ENCODE data around the gene ST7L. TPM values are rescaled to one million over a fixed set of nuclear protein-coding genes. Genes with fewer than 3 reads are reported as not detected.

ST7L gene
- total and polyA plus RNA-seq, 12 donors = 14.0 to 37.2 (median 22.7) TPM

- no peak for DNase-seq
- Histone ChIP-seq H3K27me3 (no peaks in the 10 kb centered on the region), H3K4me1 (replicated peaks in 1 of 2) (no peaks in the 10 kb centered on the region), H3K9me3 (replicated peaks in 1 of 3) (no peaks in the 10 kb centered on the region), H3K4me3 (no peak overlapping the region), H3K27ac (no peak overlapping the region), H3K36me3 (replicated peaks in 1 of 2) (no peaks in the 10 kb centered on the region)
- 70 to 89% (median 80%) methylated on average over 2 of the region's 2 CpGs for WGBS, 4 donors
- intact Hi-C loops (cut with DNase I) = no loop called here
- TF ChIP-seq POLR2A (IDR thresholded peaks at IDR 0.05) = no peak
- no peak for TF ChIP-seq CTCF (IDR thresholded peaks at IDR 0.05)
Measured at GRCh38 chr1:112518186-112518585, 100.8 kb downstream of the ST7L start.

- H3K27me3 ChIP-seq = no peaks in the 10 kb centered on the region
- TF ChIP-seq CTCF (IDR thresholded peaks at IDR 0.05) = no peak
- TF ChIP-seq POLR2A (IDR thresholded peaks at IDR 0.05) = no peak
- H3K9me3 ChIP-seq (replicated peaks in 1 of 3) = no peaks in the 10 kb centered on the region
- no peaks in the 10 kb centered on the region for H3K36me3 ChIP-seq (replicated peaks in 1 of 2)
- 73 to 79% (median 77%) methylated on average over 2 of the region's 2 CpGs for WGBS, 4 donors
- H3K4me3 ChIP-seq = no peak overlapping the region
- no peak overlapping the region for H3K27ac ChIP-seq
- no peak for DNase-seq
- intact Hi-C loops (cut with DNase I) = no loop called here
- no peaks in the 10 kb centered on the region for H3K4me1 ChIP-seq (replicated peaks in 1 of 2)
Measured at GRCh38 chr1:112517646-112518045, 101.3 kb downstream of the ST7L start.

GRCh38 chr1:112517231-112517630 lies 101.7 kb downstream of the ST7L start:
- Histone ChIP-seq H3K4me3 (no peak overlapping the region), H3K36me3 (replicated peaks in 1 of 2) (no peaks in the 10 kb centered on the region), H3K27ac (no peak overlapping the region), H3K9me3 (replicated peaks in 1 of 3) (no peaks in the 10 kb centered on the region), H3K4me1 (replicated peaks in 1 of 2) (no peaks in the 10 kb centered on the region), H3K27me3 (no peaks in the 10 kb centered on the region)
- 95 to 100% (median 97%) methylated on average over 9 of the region's 9 CpGs for WGBS, 4 donors
- intact Hi-C loops (cut with DNase I) = no loop called here
- DNase-seq = no peak
- TF ChIP-seq CTCF (IDR thresholded peaks at IDR 0.05) (no peak), POLR2A (IDR thresholded peaks at IDR 0.05) (no peak)

GRCh38 chr1:112516141-112516540 lies 102.8 kb downstream of the ST7L start:
- 93 to 97% (median 94%) methylated on average over 9 to 14 of the region's 14 CpGs for WGBS, 4 donors
- intact Hi-C loops (cut with DNase I) = no loop called here

More at GRCh38 chr1:112516141-112516540, 102.8 kb downstream of the ST7L start:
- TF ChIP-seq CTCF (IDR thresholded peaks at IDR 0.05) (no peak), POLR2A (IDR thresholded peaks at IDR 0.05) (no peak)
- no peak for DNase-seq
- H3K36me3 ChIP-seq (replicated peaks in 1 of 2) = no peaks in the 10 kb centered on the region
- no peaks in the 10 kb centered on the region for H3K4me1 ChIP-seq (replicated peaks in 1 of 2)
- H3K4me3 ChIP-seq = no peak overlapping the region
- H3K27me3 ChIP-seq = no peaks in the 10 kb centered on the region
- no peaks in the 10 kb centered on the region for H3K9me3 ChIP-seq (replicated peaks in 1 of 3)
- no peak overlapping the region for H3K27ac ChIP-seq
